Endothelial cell of umbilical vein (primary cell): ENCODE results near the gene ODAD4.

ENCODE experiments used
- EZH2 ChIP-seq: IDR thresholded peaks from 2 replicates; pipeline ENCODE4 v1.6.1; 2012; ENCODE audit warnings: borderline replicate concordance, low read depth, mild to moderate bottlenecking, moderate library complexity, low read length, inconsistent platforms; ENCODE audit not compliant: severe bottlenecking
- FOS ChIP-seq: IDR thresholded peaks from 2 replicates; pipeline ENCODE4 v1.6.1; 2011; ENCODE audit warnings: mild to moderate bottlenecking, low read length, moderate library complexity, borderline replicate concordance; ENCODE audit not compliant: insufficient read depth
- JUN ChIP-seq: IDR thresholded peaks from 2 replicates; pipeline ENCODE4 v1.6.1; 2011; ENCODE audit warnings: borderline replicate concordance, low read depth; ENCODE audit not compliant: insufficient read length, insufficient read depth
- POLR2A ChIP-seq: IDR thresholded peaks from 2 replicates; pipeline ENCODE4 v1.6.1; 2012; ENCODE audit warnings: low read depth, mild to moderate bottlenecking, control low read depth, low read length
- POLR2AphosphoS5 ChIP-seq: IDR thresholded peaks from 2 replicates; pipeline ENCODE4 v1.6.1; 2012; ENCODE audit warnings: low read depth, mild to moderate bottlenecking, control low read depth, low read length, moderate library complexity; ENCODE audit not compliant: insufficient read depth
- TF ChIP-seq, protein P1 (sequence below), 2 donors: IDR thresholded peaks; 1 replicate in 1 of 2; 2 replicates in 1 of 2; pipeline ENCODE4 v1.5.1; 2011; ENCODE audit warnings: low read length in 2 of 2, mild to moderate bottlenecking in 2 of 2, moderate library complexity in 2 of 2, control low read depth in 1 of 2, inconsistent platforms in 1 of 2, low read depth in 1 of 2; ENCODE audit not compliant: insufficient read depth in 1 of 2; ENCODE audit errors: extremely low read depth in 1 of 2
- TF ChIP-seq, protein P2 (sequence below): IDR thresholded peaks from 2 replicates; pipeline ENCODE4 v1.6.1; 2011; ENCODE audit not compliant: insufficient read depth, insufficient read length

DNA sequence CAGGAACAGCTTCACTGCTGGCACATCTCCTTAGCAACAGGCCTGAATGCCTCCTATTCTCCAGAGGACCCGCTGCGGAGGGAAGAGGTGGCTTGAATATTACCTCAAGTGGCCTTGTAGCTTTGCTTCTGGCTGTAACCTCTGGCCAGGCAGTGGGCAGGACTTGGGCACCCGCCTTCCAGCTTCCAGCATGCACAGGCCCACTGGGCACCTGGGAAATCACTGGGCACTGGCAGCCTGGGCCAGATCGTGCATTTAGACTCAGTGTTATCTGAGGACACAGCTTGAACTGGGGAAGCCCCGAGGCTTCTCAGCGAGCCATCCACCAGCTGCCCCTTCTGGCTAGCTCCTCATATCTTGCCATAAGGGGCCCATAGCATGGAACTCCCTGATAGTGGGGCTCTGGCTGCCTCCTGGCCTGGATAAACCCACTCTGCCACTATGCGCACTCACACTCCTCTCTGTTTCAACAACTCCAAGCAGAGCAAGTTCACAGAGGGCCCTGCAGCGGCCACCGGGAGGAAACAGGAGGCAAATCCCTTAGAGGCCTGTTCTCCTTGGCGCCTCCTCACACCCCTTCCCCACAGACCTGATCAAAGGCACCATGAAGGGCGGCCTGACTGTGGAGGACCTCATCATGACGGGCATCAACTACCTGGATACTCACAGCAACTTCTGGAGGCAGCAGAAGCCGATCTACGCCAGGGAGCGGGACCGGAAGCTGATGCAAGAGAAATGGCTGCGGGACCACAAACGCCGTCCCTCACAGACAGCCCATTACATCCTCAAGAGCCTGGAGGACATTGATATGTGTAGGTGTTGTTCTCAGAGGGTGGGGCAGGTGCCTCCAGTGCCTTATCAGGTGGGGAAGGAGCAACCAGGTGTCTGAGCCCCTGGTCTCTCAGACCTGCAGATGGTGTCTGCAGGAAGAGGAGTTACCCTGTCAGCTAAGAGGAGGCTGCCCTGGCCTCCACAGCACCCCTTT lies 7.8 kb downstream of the ODAD4 start:
- no peak for TF ChIP-seq EZH2
- TF ChIP-seq, protein P1, sequence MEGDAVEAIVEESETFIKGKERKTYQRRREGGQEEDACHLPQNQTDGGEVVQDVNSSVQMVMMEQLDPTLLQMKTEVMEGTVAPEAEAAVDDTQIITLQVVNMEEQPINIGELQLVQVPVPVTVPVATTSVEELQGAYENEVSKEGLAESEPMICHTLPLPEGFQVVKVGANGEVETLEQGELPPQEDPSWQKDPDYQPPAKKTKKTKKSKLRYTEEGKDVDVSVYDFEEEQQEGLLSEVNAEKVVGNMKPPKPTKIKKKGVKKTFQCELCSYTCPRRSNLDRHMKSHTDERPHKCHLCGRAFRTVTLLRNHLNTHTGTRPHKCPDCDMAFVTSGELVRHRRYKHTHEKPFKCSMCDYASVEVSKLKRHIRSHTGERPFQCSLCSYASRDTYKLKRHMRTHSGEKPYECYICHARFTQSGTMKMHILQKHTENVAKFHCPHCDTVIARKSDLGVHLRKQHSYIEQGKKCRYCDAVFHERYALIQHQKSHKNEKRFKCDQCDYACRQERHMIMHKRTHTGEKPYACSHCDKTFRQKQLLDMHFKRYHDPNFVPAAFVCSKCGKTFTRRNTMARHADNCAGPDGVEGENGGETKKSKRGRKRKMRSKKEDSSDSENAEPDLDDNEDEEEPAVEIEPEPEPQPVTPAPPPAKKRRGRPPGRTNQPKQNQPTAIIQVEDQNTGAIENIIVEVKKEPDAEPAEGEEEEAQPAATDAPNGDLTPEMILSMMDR (IDR thresholded peaks at IDR 0.05; ENCODE audit: extremely low read depth in 1 of 2, insufficient read depth in 1 of 2, low read depth in 1 of 2, low read length in 2 of 2): no peak
- TF ChIP-seq POLR2A: no peak
- no peak for TF ChIP-seq JUN
- TF ChIP-seq POLR2AphosphoS5: no peak
- TF ChIP-seq, protein P2, sequence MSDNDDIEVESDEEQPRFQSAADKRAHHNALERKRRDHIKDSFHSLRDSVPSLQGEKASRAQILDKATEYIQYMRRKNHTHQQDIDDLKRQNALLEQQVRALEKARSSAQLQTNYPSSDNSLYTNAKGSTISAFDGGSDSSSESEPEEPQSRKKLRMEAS: no peak
- TF ChIP-seq FOS: no peak
